HG03135 (cell line): Measurements from ENCODE around the gene METTL22.

Experiments
- ATAC-seq: cut with Tn5 transposase; IDR thresholded peaks from one replicate; pipeline ENCODE4 v1.9.1; 2021; ENCODE audit warnings: mild to moderate bottlenecking, moderate library complexity; ENCODE audit not compliant: unreplicated experiment

METTL22 gene

DNA sequence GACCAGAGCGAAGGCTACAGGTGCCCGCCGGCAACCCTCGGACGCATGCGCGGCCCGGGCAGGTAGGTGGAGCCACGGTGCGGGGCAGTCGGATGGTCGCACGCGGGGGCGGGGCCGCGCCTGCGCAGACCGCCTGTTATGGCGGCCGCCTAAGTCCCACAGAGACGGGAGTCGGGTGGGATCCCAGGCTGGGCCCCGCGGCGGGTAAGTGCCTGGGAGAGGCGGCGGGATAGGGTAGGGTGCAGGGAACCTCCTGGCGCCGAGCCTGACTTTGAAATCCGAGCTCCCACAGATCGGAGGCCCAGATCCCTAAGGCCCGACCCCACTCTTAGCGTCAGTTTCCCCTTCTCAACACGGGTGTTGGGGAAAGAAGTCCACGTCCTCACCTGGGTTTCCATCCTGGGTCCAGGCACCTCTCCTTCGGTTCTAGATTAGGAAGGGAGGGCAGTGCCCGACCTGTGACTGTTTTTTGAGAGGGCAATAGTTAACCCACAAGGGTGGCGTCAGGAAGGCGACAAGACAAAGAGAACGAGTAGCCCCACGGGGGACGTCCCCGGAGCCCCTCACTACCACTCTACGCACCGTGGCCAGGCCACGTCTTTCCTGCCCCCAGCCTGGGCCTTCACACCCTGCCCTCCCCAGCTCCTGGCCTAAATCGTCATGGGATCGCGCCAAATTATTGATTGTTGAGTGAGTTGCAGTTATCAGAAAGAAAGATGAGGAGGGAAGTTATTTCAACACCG is at the start of gene METTL22:
METTL22 (plus strand) TSS at position 127 of the 743 bp plus-strand sequence. CDS start 3,968 bp downstream, outside the sequence.
- ATAC-seq = peak; percentile 93

DNA sequence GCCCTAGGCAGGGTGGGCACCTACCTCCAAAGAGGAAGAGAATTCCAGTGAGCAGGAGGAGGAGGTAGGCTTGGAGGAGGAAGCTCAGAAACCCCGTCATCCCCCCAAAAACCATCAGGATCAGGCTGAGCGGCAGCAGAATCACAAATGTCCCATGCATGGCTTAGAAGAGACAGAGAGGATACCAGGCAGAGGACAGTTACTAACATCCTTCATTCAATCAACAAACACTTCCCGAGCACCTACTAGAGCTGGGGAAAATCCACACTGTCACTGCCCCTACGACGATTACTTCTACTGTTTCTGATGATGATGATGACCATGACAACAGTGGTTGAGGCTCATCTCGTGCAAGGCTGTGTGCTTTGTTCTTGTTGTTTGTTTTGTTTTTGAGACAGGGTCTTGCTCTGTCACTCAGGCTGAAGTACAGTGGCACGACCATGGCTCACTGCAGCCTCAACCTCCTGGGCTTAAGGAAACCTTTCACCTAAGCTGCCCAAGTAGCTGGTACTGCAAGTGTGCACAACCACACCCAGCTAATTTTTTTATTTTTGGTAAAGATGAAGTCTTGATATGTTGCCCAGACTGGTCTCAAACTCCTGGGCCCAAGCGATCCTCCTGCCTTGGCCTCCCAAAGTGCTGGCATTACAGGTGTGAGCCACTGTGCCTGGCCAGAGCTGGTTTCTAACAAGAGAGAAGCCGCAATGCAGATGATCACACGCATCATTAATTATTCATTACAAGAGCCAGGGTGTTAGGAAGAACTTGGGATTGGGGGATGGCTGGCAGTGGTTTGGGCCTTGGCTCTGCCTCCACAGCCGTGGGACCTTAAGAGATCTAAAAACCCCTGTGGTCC is 49.2 kb upstream of the METTL22 start:
- no peak for ATAC-seq

- no peak for ATAC-seq
Measured at GRCh38 chr16:8572919-8573724, 48.4 kb upstream of the METTL22 start.

- no peak for ATAC-seq
Measured at GRCh38 chr16:8575399-8575798, 46.1 kb upstream of the METTL22 start.

GRCh38 chr16:8576141-8577004 is 45.1 kb upstream of the METTL22 start:
- no peak for ATAC-seq

- ATAC-seq = no peak
Measured at GRCh38 chr16:8577678-8578304, 43.7 kb upstream of the METTL22 start.

- ATAC-seq = no peak
Measured at GRCh38 chr16:8579559-8579958, 41.9 kb upstream of the METTL22 start.

DNA sequence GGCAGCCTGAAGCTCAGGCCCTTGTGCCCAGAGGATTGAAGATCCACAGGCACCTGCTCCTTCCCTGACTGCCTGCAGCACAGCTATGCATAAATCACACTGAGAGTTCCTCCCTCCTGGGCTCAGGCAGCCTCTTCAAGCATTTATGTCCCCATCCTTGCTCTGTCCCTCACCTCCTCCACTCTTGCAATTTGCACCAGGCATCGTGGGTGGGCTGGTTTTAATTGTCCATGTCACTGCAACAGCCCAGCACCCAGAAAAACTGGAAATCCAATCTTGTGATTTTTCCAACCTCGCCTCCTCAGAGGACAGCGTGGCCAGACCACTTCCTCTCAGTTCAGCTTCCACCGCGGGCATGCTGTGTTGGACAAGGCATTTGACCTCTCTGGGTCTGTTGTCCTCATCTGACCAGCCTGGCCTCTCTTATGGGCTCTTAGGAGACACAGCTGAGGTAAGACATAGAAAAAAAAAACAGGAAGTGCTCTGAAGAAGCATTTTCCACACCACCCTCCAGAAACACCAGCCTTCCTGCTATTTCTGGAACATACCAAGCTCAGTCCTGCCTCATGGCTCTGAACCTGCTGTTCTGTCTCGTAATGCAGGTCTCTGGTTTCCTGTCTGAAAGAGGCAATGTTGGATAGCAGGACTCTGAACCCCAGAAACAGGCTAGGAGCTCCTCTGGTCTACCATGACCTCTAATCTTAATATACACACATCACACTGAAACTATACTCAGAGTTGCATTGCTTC is 39.5 kb upstream of the METTL22 start:
- ATAC-seq = no peak

- ATAC-seq = no peak
Measured at GRCh38 chr16:8583199-8583598, 38.3 kb upstream of the METTL22 start.

- ATAC-seq = no peak
Measured at GRCh38 chr16:8583732-8584131, 37.8 kb upstream of the METTL22 start.

- ATAC-seq = no peak
Measured at GRCh38 chr16:8585041-8585440, 36.5 kb upstream of the METTL22 start.

- no peak for ATAC-seq
Measured at GRCh38 chr16:8585857-8586256, 35.6 kb upstream of the METTL22 start.

DNA sequence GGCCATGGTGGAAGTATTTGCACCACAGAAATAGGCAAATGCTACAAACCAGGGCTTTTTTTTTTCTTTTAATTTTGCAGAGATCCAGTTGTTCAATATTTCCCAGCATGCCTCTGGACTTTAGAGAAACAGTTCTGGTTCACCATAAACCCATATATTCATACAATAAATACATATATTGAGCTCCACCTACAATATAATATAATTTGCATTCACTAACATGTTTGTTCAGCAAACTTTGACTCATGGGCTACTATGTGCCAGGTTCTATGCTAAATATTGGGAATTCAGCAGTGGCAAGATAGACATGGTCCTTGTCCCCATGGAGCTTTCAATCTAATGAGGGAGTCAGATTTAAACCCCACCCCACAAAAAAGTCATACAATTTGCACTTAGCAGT is 34.4 kb upstream of the METTL22 start:
- ATAC-seq = no peak

- no peak for ATAC-seq
Measured at GRCh38 chr16:8588682-8589056, 32.8 kb upstream of the METTL22 start.

- ATAC-seq = no peak
Measured at GRCh38 chr16:8589057-8589899, 32.2 kb upstream of the METTL22 start.

- ATAC-seq = no peak
Measured at GRCh38 chr16:8589900-8590688, 31.4 kb upstream of the METTL22 start, which contains the start of gene TMEM114. TMEM114 (minus strand) TSS chr16:8590511; CDS start chr16:8589838, 673 bp downstream.

- no peak for ATAC-seq
Measured at GRCh38 chr16:8590811-8591210, 30.7 kb upstream of the METTL22 start.
